H1 (cell line): ENCODE data around the gene MIS18A. TPM values are rescaled to one million over a fixed set of nuclear protein-coding genes. Genes with fewer than 3 reads are reported as not detected.

Experiments
- CTCF ChIA-PET: fragments of 300-600 bp; sonication (Branson Sonifier 250); formaldehyde crosslinking; loops from one replicate; lab custom pipeline; 2021; ENCODE audit not compliant: partially characterized antibody; lab: Charles Lee
- POLR2A ChIA-PET: fragments of 300-600 bp; sonication (Branson Sonifier 250); formaldehyde crosslinking; loops from one replicate; lab custom pipeline; 2021; ENCODE audit warnings: inconsistent platforms; ENCODE audit not compliant: partially characterized antibody; lab: Charles Lee
- DNase-seq, 2 experiments: peaks; one replicate each; pipeline versions ENCODE4 v3.0.0 to v3.0.0-alpha.2; 2010 to 2022; ENCODE audit warnings: low spot score in 2 of 2, low read depth in 1 of 2, mixed read lengths in 1 of 2
- FAIRE-seq: peaks from 2 replicates; lab custom pipeline; 2011; peaks lifted over from hg19 to GRCh38; lab: Jason Lieb, UNC
- H2AFZ ChIP-seq: 2 replicates; pipeline ENCODE4 v1.8.1; 2012; ENCODE audit warnings: low read length, inconsistent platforms
- H2AK5ac ChIP-seq: 2 replicates; pipeline ENCODE4 v1.6.1; 2013; ENCODE audit warnings: low read depth, low read length
- H2BK120ac ChIP-seq: replicated peaks from 2 replicates; pipeline ENCODE3; 2013; ENCODE audit warnings: low read depth, low read length, inconsistent platforms
- H2BK12ac ChIP-seq: 2 replicates; pipeline ENCODE4 v1.6.1; 2013; ENCODE audit warnings: low read depth, low read length
- H2BK15ac ChIP-seq: 2 replicates; pipeline ENCODE4 v1.6.1; 2013; ENCODE audit warnings: low read length
- H2BK20ac ChIP-seq: 2 replicates; pipeline ENCODE4 v1.6.1; 2013; ENCODE audit warnings: low read length
- H2BK5ac ChIP-seq: 2 replicates; pipeline ENCODE4 v1.6.1; 2013; ENCODE audit warnings: low read depth, low read length
- H3K14ac ChIP-seq: 2 replicates; pipeline ENCODE4 v1.6.1; 2013; ENCODE audit warnings: inconsistent platforms; ENCODE audit not compliant: insufficient read length
- H3K18ac ChIP-seq: 2 replicates; pipeline ENCODE4 v1.6.1; 2013; ENCODE audit warnings: low read length; ENCODE audit errors: extremely low read depth
- H3K23ac ChIP-seq: 2 replicates; pipeline ENCODE4 v1.6.1; 2013; ENCODE audit warnings: inconsistent platforms; ENCODE audit not compliant: insufficient read length
- H3K23me2 ChIP-seq: 2 replicates; pipeline ENCODE4 v1.6.1; 2013; ENCODE audit warnings: low read depth, low read length
- H3K27ac ChIP-seq: 2 replicates; pipeline ENCODE4 v1.6.1; 2011; ENCODE audit warnings: low read depth, low read length, inconsistent platforms
- H3K27me3 ChIP-seq, 4 experiments: replicated peaks in 1 of 4; 1 replicate in 1 of 4; 2 replicates in 3 of 4; pipeline versions ENCODE4 v1.6.1 to v1.8.1; 2011 to 2013; ENCODE audit warnings: low read length in 3 of 4, mild to moderate bottlenecking in 3 of 4, inconsistent platforms in 2 of 4, mixed read lengths in 2 of 4, moderate library complexity in 1 of 4; ENCODE audit not compliant: control insufficient read depth in 3 of 4, insufficient read depth in 3 of 4; ENCODE audit errors: extremely low read depth in 1 of 4
- H3K36me3 ChIP-seq, 4 experiments: 2 replicates each; pipeline versions ENCODE4 v1.6.1 to v1.8.1; 2011 to 2013; ENCODE audit warnings: mild to moderate bottlenecking in 4 of 4, low read length in 3 of 4, moderate library complexity in 2 of 4, control low read depth in 1 of 4, inconsistent platforms in 1 of 4; ENCODE audit not compliant: insufficient read depth in 4 of 4, control insufficient read depth in 2 of 4
- H3K4ac ChIP-seq: replicated peaks from 2 replicates; pipeline ENCODE3; 2013; ENCODE audit warnings: low read length, low read depth, mixed read lengths, inconsistent platforms; ENCODE audit not compliant: insufficient read length
- H3K4me1 ChIP-seq, 4 experiments: replicated peaks in 1 of 4; 1 replicate in 1 of 4; 2 replicates in 3 of 4; pipeline versions ENCODE4 v1.6.1 to v1.8.1; 2011 to 2013; ENCODE audit warnings: low read length in 3 of 4, inconsistent platforms in 2 of 4, mixed read lengths in 1 of 4; ENCODE audit not compliant: insufficient read depth in 4 of 4, control insufficient read depth in 3 of 4
- H3K4me2 ChIP-seq, 2 experiments: 2 replicates each; pipeline versions ENCODE4 v1.6.1 to v1.8.1; 2011 to 2013; ENCODE audit warnings: low read depth in 2 of 2, low read length in 2 of 2, control low read depth in 1 of 2, inconsistent platforms in 1 of 2, mild to moderate bottlenecking in 1 of 2; ENCODE audit not compliant: insufficient read depth in 1 of 2
- H3K4me3 ChIP-seq, 4 experiments: fragments of 200-600, 300-600 bp in 1 of 4; sonication (generic), shearing (Covaris generic), sonication (Bioruptor Twin) in 1 of 4; 2 replicates each; pipeline versions ENCODE4 v1.5.1 to v1.8.1; 2011 to 2016; ENCODE audit warnings: low read length in 4 of 4, low read depth in 3 of 4, control low read depth in 2 of 4, inconsistent platforms in 2 of 4, mild to moderate bottlenecking in 2 of 4, mixed read lengths in 1 of 4, moderate library complexity in 1 of 4; ENCODE audit not compliant: insufficient read depth in 2 of 4; ENCODE audit errors: extremely low read depth in 1 of 4
- H3K56ac ChIP-seq: replicated peaks from 2 replicates; pipeline ENCODE3; 2013; ENCODE audit warnings: low read depth, mild to moderate bottlenecking, mixed read lengths, low read length, inconsistent platforms; ENCODE audit not compliant: insufficient read length
- H3K79me1 ChIP-seq: 2 replicates; pipeline ENCODE4 v1.6.1; 2013; ENCODE audit warnings: low read depth, low read length, control low read depth
- H3K79me2 ChIP-seq, 2 experiments: 2 replicates each; pipeline versions ENCODE4 v1.6.1 to v1.8.1; 2012 to 2013; ENCODE audit warnings: low read length in 2 of 2, mild to moderate bottlenecking in 2 of 2, inconsistent platforms in 1 of 2; ENCODE audit not compliant: insufficient read depth in 2 of 2, control insufficient read depth in 1 of 2
- H3K9ac ChIP-seq, 4 experiments: replicated peaks in 1 of 4; 1 replicate in 1 of 4; 2 replicates in 3 of 4; pipeline versions ENCODE4 v1.6.1 to v1.8.1; 2011 to 2013; ENCODE audit warnings: low read depth in 3 of 4, low read length in 3 of 4, control low read depth in 2 of 4, mild to moderate bottlenecking in 2 of 4, moderate library complexity in 2 of 4, inconsistent platforms in 1 of 4; ENCODE audit errors: extremely low read depth in 1 of 4
- H3K9me3 ChIP-seq, 2 experiments: 2 replicates each; pipeline versions ENCODE4 v1.6.1 to v1.8.1; 2012 to 2013; ENCODE audit warnings: mild to moderate bottlenecking in 2 of 2, moderate library complexity in 2 of 2, control low read depth in 1 of 2, inconsistent platforms in 1 of 2, low read depth in 1 of 2, low read length in 1 of 2, mixed read lengths in 1 of 2; ENCODE audit not compliant: insufficient read depth in 2 of 2
- H4K20me1 ChIP-seq, 2 experiments: replicated peaks in 1 of 2; 2 replicates each; pipeline versions ENCODE3 to v1.8.1; 2011 to 2013; ENCODE audit warnings: inconsistent platforms in 2 of 2, low read length in 2 of 2, mild to moderate bottlenecking in 1 of 2; ENCODE audit not compliant: insufficient read depth in 2 of 2, control insufficient read depth in 1 of 2
- H4K5ac ChIP-seq: 2 replicates; pipeline ENCODE4 v1.6.1; 2013; ENCODE audit warnings: low read length, low read depth, mixed read lengths, inconsistent platforms; ENCODE audit not compliant: insufficient read length
- H4K8ac ChIP-seq: 2 replicates; pipeline ENCODE4 v1.8.0; 2013; ENCODE audit warnings: mild to moderate bottlenecking, moderate library complexity, low read length, inconsistent platforms; ENCODE audit not compliant: insufficient read depth; ENCODE audit errors: extremely low read depth
- H4K91ac ChIP-seq: replicated peaks from 2 replicates; pipeline ENCODE3; 2013; ENCODE audit warnings: low read length, mixed read lengths, inconsistent platforms; ENCODE audit not compliant: insufficient read length
- BACH1 ChIP-seq: IDR thresholded peaks from 2 replicates; pipeline ENCODE4 v1.6.1; 2012; ENCODE audit warnings: low read length, improper control_type of control experiment
- CEBPB ChIP-seq: IDR thresholded peaks from 2 replicates; pipeline ENCODE4 v1.6.1; 2012; ENCODE audit warnings: low read depth, low read length
- EZH2 ChIP-seq: fragments of 200-600 bp; sonication (generic); IDR thresholded peaks from 2 replicates; pipeline ENCODE4 v1.7.1; 2012; ENCODE audit warnings: low read depth, mild to moderate bottlenecking, moderate library complexity, low read length, inconsistent platforms; ENCODE audit not compliant: severe bottlenecking
- KDM5A ChIP-seq: fragments of 200-600 bp; IDR thresholded peaks from 2 replicates; pipeline ENCODE4 v1.7.1; 2012; ENCODE audit warnings: mild to moderate bottlenecking, low read length, inconsistent platforms, mixed read lengths
- POU5F1 ChIP-seq: IDR thresholded peaks from 2 replicates; pipeline ENCODE4 v1.6.1; 2011; ENCODE audit warnings: low read depth, mild to moderate bottlenecking, low read length, moderate library complexity
- RBBP5 ChIP-seq: IDR thresholded peaks from 2 replicates; pipeline ENCODE4 v1.7.1; 2012; ENCODE audit warnings: low read depth, mild to moderate bottlenecking, inconsistent platforms, low read length, moderate library complexity, borderline replicate concordance
- RFX5 ChIP-seq: IDR thresholded peaks from 2 replicates; pipeline ENCODE4 v1.6.1; 2011; ENCODE audit warnings: low read depth, low read length, improper control_type of control experiment, borderline replicate concordance
- RXRA ChIP-seq: IDR thresholded peaks from 2 replicates; pipeline ENCODE4 v1.6.1; 2011; ENCODE audit warnings: low read depth, mild to moderate bottlenecking, low read length, moderate library complexity; ENCODE audit not compliant: insufficient read depth
- SAP30 ChIP-seq: fragments of 300-600 bp; sonication (generic); IDR thresholded peaks from 2 replicates; pipeline ENCODE4 v1.7.1; 2012; ENCODE audit warnings: low read length, moderate library complexity, mild to moderate bottlenecking, inconsistent platforms; ENCODE audit not compliant: insufficient read depth, insufficient replicate concordance
- SIX5 ChIP-seq: IDR thresholded peaks from 2 replicates; pipeline ENCODE4 v1.6.1; 2011; ENCODE audit warnings: mild to moderate bottlenecking, low read depth, low read length
- WGBS, 2 experiments: shearing (Covaris generic) in 1 of 2; methylation state at CpG; one replicate each; pipeline versions ENCODE4 v1.1.6 to v1.1.7; 2013 to 2015; ENCODE audit warnings: low lambda C conversion rate in 2 of 2, mixed read lengths in 2 of 2, inconsistent platforms in 1 of 2, low coverage in 1 of 2, missing lambda C conversion rate in 1 of 2; ENCODE audit not compliant: insufficient replicate concordance in 2 of 2, insufficient coverage in 1 of 2, insufficient read length in 1 of 2; ENCODE audit errors: extremely low coverage in 1 of 2, missing lambda C conversion rate in 1 of 2; 5-methylcytosine and 5-hydroxymethylcytosine counted together
- polyA plus RNA-seq, 7 experiments: library from polyadenylated mRNA; depleted of rRNA in 3 of 7; stranded (reverse) in 5 of 7; unstranded in 2 of 7; fragments of >200 nt in 5 of 7; fragments of 200-250 nt in 2 of 7; gene quantifications; 1 replicate in 5 of 7; 2 replicates in 1 of 7; 4 replicates in 1 of 7; pipeline versions ENCODE4 v1.2.1 to v1.2.3, GENCODE V29; 2011 to 2013; ENCODE audit warnings: missing spikeins in 2 of 7, mixed read lengths in 2 of 7
- total RNA-seq: library from RNA; stranded (reverse); fragmentation: NEBNext Ultra II Directional; extraction: Animal tissue kit (Norgen Biotek cat#: 25700); gene quantifications from 2 replicates; pipeline ENCODE4 v1.2.1, GENCODE V29; 2021
- TF ChIP-seq, protein P1 (sequence below), 3 experiments: IDR thresholded peaks; 1 replicate in 2 of 3; 2 replicates in 1 of 3; pipeline versions ENCODE4 v1.5.1 to v1.6.1; 2011; ENCODE audit warnings: low read length in 3 of 3, mild to moderate bottlenecking in 3 of 3, inconsistent platforms in 2 of 3, low read depth in 1 of 3, moderate library complexity in 1 of 3; ENCODE audit not compliant: insufficient read depth in 1 of 3; ENCODE audit errors: control extremely low read depth in 1 of 3
- TF ChIP-seq, protein P2 (sequence below): IDR thresholded peaks from 2 replicates; pipeline ENCODE4 v1.6.1; 2012; ENCODE audit warnings: inconsistent platforms

The MIS18A gene
- total and polyA plus RNA-seq, 2 of the 8 experiments (the other 6 are each of a cell fraction or from before 2014, with no cell fraction given) = 28.9 to 53.0 TPM

DNA sequence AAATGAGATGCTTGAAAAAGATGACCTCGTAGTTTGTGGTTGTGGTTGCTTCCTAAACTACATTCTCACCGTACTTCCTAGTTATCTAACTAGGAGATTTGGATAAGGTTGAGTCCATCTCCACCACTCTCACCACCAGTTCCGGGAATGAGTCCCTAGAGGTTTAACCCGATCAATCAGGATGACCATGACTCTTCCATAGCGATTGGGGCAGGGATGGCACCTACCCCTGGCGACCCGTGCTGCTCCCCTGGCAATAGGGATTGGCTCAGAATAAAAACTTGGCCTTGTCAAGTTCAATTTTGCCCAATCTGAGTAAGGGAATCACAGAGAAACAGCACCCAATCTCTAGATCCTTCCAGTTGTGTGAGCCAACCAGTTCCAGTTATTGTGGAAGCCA lies 2.7 kb upstream of the MIS18A start:
- Histone ChIP-seq H3K4ac (no peak overlapping the region), H3K4me3 (no peak overlapping the region), H3K27me3 (no peaks in the 10 kb centered on the region), H3K4me2 (no peak overlapping the region)
- no peak for TF ChIP-seq RXRA
- no peak for TF ChIP-seq SIX5
- TF ChIP-seq POU5F1 = no peak
- TF ChIP-seq CEBPB = no peak
- TF ChIP-seq EZH2 = no peak
- TF ChIP-seq KDM5A = no peak
- TF ChIP-seq, protein P1, sequence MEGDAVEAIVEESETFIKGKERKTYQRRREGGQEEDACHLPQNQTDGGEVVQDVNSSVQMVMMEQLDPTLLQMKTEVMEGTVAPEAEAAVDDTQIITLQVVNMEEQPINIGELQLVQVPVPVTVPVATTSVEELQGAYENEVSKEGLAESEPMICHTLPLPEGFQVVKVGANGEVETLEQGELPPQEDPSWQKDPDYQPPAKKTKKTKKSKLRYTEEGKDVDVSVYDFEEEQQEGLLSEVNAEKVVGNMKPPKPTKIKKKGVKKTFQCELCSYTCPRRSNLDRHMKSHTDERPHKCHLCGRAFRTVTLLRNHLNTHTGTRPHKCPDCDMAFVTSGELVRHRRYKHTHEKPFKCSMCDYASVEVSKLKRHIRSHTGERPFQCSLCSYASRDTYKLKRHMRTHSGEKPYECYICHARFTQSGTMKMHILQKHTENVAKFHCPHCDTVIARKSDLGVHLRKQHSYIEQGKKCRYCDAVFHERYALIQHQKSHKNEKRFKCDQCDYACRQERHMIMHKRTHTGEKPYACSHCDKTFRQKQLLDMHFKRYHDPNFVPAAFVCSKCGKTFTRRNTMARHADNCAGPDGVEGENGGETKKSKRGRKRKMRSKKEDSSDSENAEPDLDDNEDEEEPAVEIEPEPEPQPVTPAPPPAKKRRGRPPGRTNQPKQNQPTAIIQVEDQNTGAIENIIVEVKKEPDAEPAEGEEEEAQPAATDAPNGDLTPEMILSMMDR (IDR thresholded peaks at IDR 0.05; ENCODE audit: control extremely low read depth in 1 of 3, insufficient read depth in 1 of 3, low read depth in 1 of 3, low read length in 3 of 3) = no peak
- no peak for TF ChIP-seq SAP30
- TF ChIP-seq BACH1 = no peak
- TF ChIP-seq RFX5 = no peak
- TF ChIP-seq, protein P2, sequence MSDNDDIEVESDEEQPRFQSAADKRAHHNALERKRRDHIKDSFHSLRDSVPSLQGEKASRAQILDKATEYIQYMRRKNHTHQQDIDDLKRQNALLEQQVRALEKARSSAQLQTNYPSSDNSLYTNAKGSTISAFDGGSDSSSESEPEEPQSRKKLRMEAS = no peak
- no peak for TF ChIP-seq RBBP5
- TF ChIP-seq, all 59 proteins: peak for 0
- Histone ChIP-seq H4K5ac (no peak overlapping the region), H3K23me2 (no peaks in the 10 kb centered on the region; the same call in none of the 2 replicates), H2BK15ac (no peak overlapping the region), H3K36me3 (no peaks in the 10 kb centered on the region), H4K20me1 (no peaks in the 10 kb centered on the region), H2AK5ac (no peak overlapping the region), H3K9ac (no peak overlapping the region), H2BK120ac (no peak overlapping the region), H3K18ac (no peak overlapping the region), H2BK5ac (no peak overlapping the region), H3K27ac (no peak overlapping the region), H3K14ac (no peak overlapping the region), H2AFZ (no peak overlapping the region), H4K8ac (no peak overlapping the region), H3K56ac (no peak overlapping the region), H2BK12ac (no peak overlapping the region), H4K91ac (no peak overlapping the region), H3K79me2 (peaks cover 3 to 17% of the 10 kb centered on the region in 2 experiments), H3K23ac (no peak overlapping the region), H3K9me3 (no peaks in the 10 kb centered on the region), H3K4me1 (peaks cover 0 to 2% (median 0%) of the 10 kb centered on the region in 4 experiments; a peak in 4 of 7 replicates), H2BK20ac (no peak overlapping the region), H3K79me1 (0 out of 2 replicates have a peak, but pooled peaks cover 2% of the 10 kb centered on the region)
- ChIA-PET POLR2A (no interaction called here), CTCF (no interaction called here)
- FAIRE-seq = no peak
- 93% methylated on average over 7 of the region's 7 CpGs; no CpG with 5 or more reads in 1 of the 2 experiments for WGBS, 2 experiments
- DNase-seq = no peak
